Hepatocyte (in vitro differentiated cells): ENCODE measurements around the gene ACACA.

Source experiments
- CTCF ChIP-seq: fragments of 200-600 bp; sonication (generic); IDR thresholded peaks from 2 replicates; pipeline ENCODE4 v1.5.1; 2016; ENCODE audit warnings: antibody characterized with exemption, mild to moderate bottlenecking; ENCODE audit not compliant: poor library complexity
- EZH2 ChIP-seq: fragments of 200-600 bp; sonication (generic); IDR thresholded peaks from 2 replicates; pipeline ENCODE4 v1.6.1; 2016; ENCODE audit warnings: antibody characterized with exemption, mild to moderate bottlenecking, borderline replicate concordance
- EZH2phosphoT487 ChIP-seq: fragments of 200-600 bp; sonication (generic); IDR thresholded peaks from one replicate; pipeline ENCODE4 v1.6.1; 2018; ENCODE audit warnings: antibody characterized with exemption, mild to moderate bottlenecking, low read depth, moderate library complexity; ENCODE audit not compliant: unreplicated experiment, severe bottlenecking

- TF ChIP-seq CTCF (no peak), EZH2 (no peak), EZH2phosphoT487 (no peak)
These were observed 94.3 kb downstream of the ACACA start for GRCh38 chr17:37312137-37312923.
